Fibroblast of peridontal ligament (primary cell): ENCODE measurements around the gene TMEM141.
"Not testable (repeated sequence)": the region's sequence is repeated elsewhere in the genome, so short reads cannot be mapped to it uniquely, and the experiment has no call there.

ENCODE experiments used
- DNase-seq: peaks from one replicate; pipeline ENCODE4 v3.0.0-alpha.2; 2010; ENCODE audit errors: extremely low read depth

The TMEM141 gene

GRCh38 chr9:136794281-136794999 lies 3.3 kb downstream of the TMEM141 start:
- DNase-seq: no peak

GRCh38 chr9:136795000-136795348 lies 3.8 kb downstream of the TMEM141 start:
- DNase-seq: no peak

GRCh38 chr9:136796238-136796774 lies 5.2 kb downstream of the TMEM141 start, which contains the start of gene CCDC183:
TSS of gene CCDC183 (plus strand) at chr9:136796338. CDS start at chr9:136796398, 60 bp downstream.
- DNase-seq: no peak

GRCh38 chr9:136796775-136797347 lies 5.7 kb downstream of the TMEM141 start:
- DNase-seq: not testable (repeated sequence)

GRCh38 chr9:136798708-136799078 lies 7.5 kb downstream of the TMEM141 start:
- DNase-seq: no peak

- DNase-seq: no peak
Measured at GRCh38 chr9:136799079-136799853, 8.1 kb downstream of the TMEM141 start.

- no peak for DNase-seq
Measured at GRCh38 chr9:136799854-136800657, 8.9 kb downstream of the TMEM141 start.

- no peak for DNase-seq
Measured at GRCh38 chr9:136802321-136802720, 11.2 kb downstream of the TMEM141 start.

GRCh38 chr9:136803009-136803550 lies 11.9 kb downstream of the TMEM141 start:
- not testable (repeated sequence) for DNase-seq

- DNase-seq: no peak
Measured at GRCh38 chr9:136803551-136804508, 12.7 kb downstream of the TMEM141 start.

GRCh38 chr9:136804509-136805206 lies 13.5 kb downstream of the TMEM141 start:
- no peak for DNase-seq

GRCh38 chr9:136805207-136805740 lies 14.1 kb downstream of the TMEM141 start:
- no peak for DNase-seq

- DNase-seq: no peak
Measured at GRCh38 chr9:136806067-136806466, 14.9 kb downstream of the TMEM141 start.

GRCh38 chr9:136806631-136807201 lies 15.6 kb downstream of the TMEM141 start:
- no peak for DNase-seq

- DNase-seq: peak; percentile 49
Measured at GRCh38 chr9:136807281-136808074, 16.3 kb downstream of the TMEM141 start, which contains the start of gene RABL6. TSS of gene RABL6 (plus strand) at chr9:136807948. CDS start at chr9:136808197, 249 bp downstream.

- DNase-seq: no peak
Measured at GRCh38 chr9:136808075-136808805, 17.1 kb downstream of the TMEM141 start.

- DNase-seq: peak; percentile 46
Measured at GRCh38 chr9:136808806-136809158, 17.6 kb downstream of the TMEM141 start.
